ENCODE data around the gene CASK.

GRCh38 chrX:41870719-41871151 is 52.6 kb downstream of the CASK start:
- TF ChIP-seq TAF1 (IDR thresholded peaks at IDR 0.05; ENCODE audit: low read depth, low read length) (no peak), POLR2AphosphoS5 (IDR thresholded peaks at IDR 0.05; ENCODE audit: low read depth, low read length) (no peak), POLR2A (IDR thresholded peaks at IDR 0.05; ENCODE audit: low read depth, low read length) (no peak), POU2F2 (IDR thresholded peaks at IDR 0.05; ENCODE audit: low read depth, low read length) (no peak), SPI1 (IDR thresholded peaks at IDR 0.05; ENCODE audit: low read depth, low read length) (no peak), PAX5 (IDR thresholded peaks at IDR 0.05; ENCODE audit: insufficient read depth, low read length, severe bottlenecking) (no peak)
